GM21381 (cell line): ENCODE results near the gene OTOP2.

Experiments used
- ATAC-seq: cut with Tn5 transposase; IDR thresholded peaks from one replicate; pipeline ENCODE4 v1.9.1; 2021; ENCODE audit warnings: mild to moderate bottlenecking, moderate library complexity; ENCODE audit not compliant: unreplicated experiment

OTOP2 gene

GRCh38 chr17:74922694-74923537 is 1.2 kb upstream of the OTOP2 start, which contains the start of gene USH1G:
Gene USH1G, minus strand, starts transcription at chr17:74923255. Its CDS starts 182 bp downstream, at chr17:74923073.
- ATAC-seq, result no peak

- ATAC-seq, result no peak
Measured at GRCh38 chr17:74923538-74924249, 379 bp upstream of the OTOP2 start.

- no peak for ATAC-seq
Measured at GRCh38 chr17:74925242-74925641, 1.2 kb downstream of the OTOP2 start.

GRCh38 chr17:74928786-74929185 is 4.7 kb downstream of the OTOP2 start:
- no peak for ATAC-seq

- ATAC-seq, result no peak
Measured at GRCh38 chr17:74930535-74931036, 6.5 kb downstream of the OTOP2 start.

GRCh38 chr17:74935048-74935447 is 11.0 kb downstream of the OTOP2 start:
- ATAC-seq, result no peak

- ATAC-seq, result no peak
Measured at GRCh38 chr17:74935585-74936469, 11.8 kb downstream of the OTOP2 start, which contains the start of gene OTOP3. Gene OTOP3, plus strand, starts transcription at chr17:74935898. Its CDS starts 24 bp downstream, at chr17:74935922.

- ATAC-seq, result no peak
Measured at GRCh38 chr17:74936470-74936799, 12.4 kb downstream of the OTOP2 start.

- ATAC-seq, result no peak
Measured at GRCh38 chr17:74937064-74938051, 13.3 kb downstream of the OTOP2 start.

- no peak for ATAC-seq
Measured at GRCh38 chr17:74938194-74938950, 14.3 kb downstream of the OTOP2 start.

- no peak for ATAC-seq
Measured at GRCh38 chr17:74939534-74939933, 15.5 kb downstream of the OTOP2 start.

GRCh38 chr17:74941128-74941725 is 17.2 kb downstream of the OTOP2 start:
- no peak for ATAC-seq

- ATAC-seq, result no peak
Measured at GRCh38 chr17:74943808-74944522, 19.9 kb downstream of the OTOP2 start.

GRCh38 chr17:74945543-74945942 is 21.5 kb downstream of the OTOP2 start:
- ATAC-seq, result peak; percentile 57

- ATAC-seq, result no peak
Measured at GRCh38 chr17:74946641-74947040, 22.6 kb downstream of the OTOP2 start.

GRCh38 chr17:74947041-74947754 is 23.1 kb downstream of the OTOP2 start:
- ATAC-seq, result no peak

GRCh38 chr17:74949455-74950115 is 25.5 kb downstream of the OTOP2 start:
- no peak for ATAC-seq
